ENCODE data around the gene RAB26. TPM values are rescaled to one million over a fixed set of nuclear protein-coding genes. Genes with fewer than 3 reads are reported as not detected.

The RAB26 gene
- total and polyA plus RNA-seq, 2 of the 13 experiments (the other 11 are each of a cell fraction or from before 2014, with no cell fraction given), result 0.86 to 3.6 TPM

GRCh38 chr16:2151188-2152091 is 3.0 kb downstream of the RAB26 start (continued):
- TF ChIP-seq NONO (IDR thresholded peaks at IDR 0.05) (no peak), NONO (CRISPR knock-in tag; conservative IDR thresholded peaks at IDR 0.05) (0 out of 2 replicates have a peak, but pooled peaks have one; percentile 27), SIN3A (IDR thresholded peaks at IDR 0.05; ENCODE audit: borderline replicate concordance, low read depth, low read length) (no peak), ZNF143 (CRISPR knock-in tag; IDR thresholded peaks at IDR 0.05) (peak; percentile 28; the same call in 1 of the 2 replicates), ZSCAN20 (CRISPR knock-in tag; IDR thresholded peaks at IDR 0.05; ENCODE audit: borderline replicate concordance) (no peak), RFXAP (CRISPR knock-in tag; IDR thresholded peaks at IDR 0.05; ENCODE audit: borderline replicate concordance) (0 out of 2 replicates have a peak, but pooled peaks have one; percentile 39), HOXA3 (CRISPR knock-in tag; IDR thresholded peaks at IDR 0.05) (peak; percentile 36; the same call in 1 of the 2 replicates), NKX3-1 (CRISPR knock-in tag; IDR thresholded peaks at IDR 0.05) (peak; percentile 51; the same call in 1 of the 2 replicates), ZNF501 (CRISPR knock-in tag; IDR thresholded peaks at IDR 0.05) (0 out of 2 replicates have a peak, but pooled peaks have one; percentile 40), ZFAT (CRISPR knock-in tag; conservative IDR thresholded peaks at IDR 0.05) (no peak), PHF5A (CRISPR knock-in tag; IDR thresholded peaks at IDR 0.05; ENCODE audit: low read depth, unreplicated experiment) (no peak), ZFY (CRISPR knock-in tag; IDR thresholded peaks at IDR 0.05) (0 out of 2 replicates have a peak, but pooled peaks have one; percentile 34), POLR2G (IDR thresholded peaks at IDR 0.05; ENCODE audit: low read depth, low read length) (peak; percentile 18), ZNF776 (CRISPR knock-in tag; IDR thresholded peaks at IDR 0.05) (no peak), MYC (CRISPR knock-in tag; IDR thresholded peaks at IDR 0.05; ENCODE audit: borderline replicate concordance) (0 out of 2 replicates have a peak, but pooled peaks have one; percentile 15)
- TF ChIP-seq, protein P1, sequence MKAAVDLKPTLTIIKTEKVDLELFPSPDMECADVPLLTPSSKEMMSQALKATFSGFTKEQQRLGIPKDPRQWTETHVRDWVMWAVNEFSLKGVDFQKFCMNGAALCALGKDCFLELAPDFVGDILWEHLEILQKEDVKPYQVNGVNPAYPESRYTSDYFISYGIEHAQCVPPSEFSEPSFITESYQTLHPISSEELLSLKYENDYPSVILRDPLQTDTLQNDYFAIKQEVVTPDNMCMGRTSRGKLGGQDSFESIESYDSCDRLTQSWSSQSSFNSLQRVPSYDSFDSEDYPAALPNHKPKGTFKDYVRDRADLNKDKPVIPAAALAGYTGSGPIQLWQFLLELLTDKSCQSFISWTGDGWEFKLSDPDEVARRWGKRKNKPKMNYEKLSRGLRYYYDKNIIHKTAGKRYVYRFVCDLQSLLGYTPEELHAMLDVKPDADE (CRISPR knock-in tag; IDR thresholded peaks at IDR 0.05), result no peak
- TF ChIP-seq, protein P2, sequence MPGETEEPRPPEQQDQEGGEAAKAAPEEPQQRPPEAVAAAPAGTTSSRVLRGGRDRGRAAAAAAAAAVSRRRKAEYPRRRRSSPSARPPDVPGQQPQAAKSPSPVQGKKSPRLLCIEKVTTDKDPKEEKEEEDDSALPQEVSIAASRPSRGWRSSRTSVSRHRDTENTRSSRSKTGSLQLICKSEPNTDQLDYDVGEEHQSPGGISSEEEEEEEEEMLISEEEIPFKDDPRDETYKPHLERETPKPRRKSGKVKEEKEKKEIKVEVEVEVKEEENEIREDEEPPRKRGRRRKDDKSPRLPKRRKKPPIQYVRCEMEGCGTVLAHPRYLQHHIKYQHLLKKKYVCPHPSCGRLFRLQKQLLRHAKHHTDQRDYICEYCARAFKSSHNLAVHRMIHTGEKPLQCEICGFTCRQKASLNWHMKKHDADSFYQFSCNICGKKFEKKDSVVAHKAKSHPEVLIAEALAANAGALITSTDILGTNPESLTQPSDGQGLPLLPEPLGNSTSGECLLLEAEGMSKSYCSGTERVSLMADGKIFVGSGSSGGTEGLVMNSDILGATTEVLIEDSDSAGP (CRISPR knock-in tag; IDR thresholded peaks at IDR 0.05; ENCODE audit: borderline replicate concordance), result no peak
- TF ChIP-seq, protein P3, sequence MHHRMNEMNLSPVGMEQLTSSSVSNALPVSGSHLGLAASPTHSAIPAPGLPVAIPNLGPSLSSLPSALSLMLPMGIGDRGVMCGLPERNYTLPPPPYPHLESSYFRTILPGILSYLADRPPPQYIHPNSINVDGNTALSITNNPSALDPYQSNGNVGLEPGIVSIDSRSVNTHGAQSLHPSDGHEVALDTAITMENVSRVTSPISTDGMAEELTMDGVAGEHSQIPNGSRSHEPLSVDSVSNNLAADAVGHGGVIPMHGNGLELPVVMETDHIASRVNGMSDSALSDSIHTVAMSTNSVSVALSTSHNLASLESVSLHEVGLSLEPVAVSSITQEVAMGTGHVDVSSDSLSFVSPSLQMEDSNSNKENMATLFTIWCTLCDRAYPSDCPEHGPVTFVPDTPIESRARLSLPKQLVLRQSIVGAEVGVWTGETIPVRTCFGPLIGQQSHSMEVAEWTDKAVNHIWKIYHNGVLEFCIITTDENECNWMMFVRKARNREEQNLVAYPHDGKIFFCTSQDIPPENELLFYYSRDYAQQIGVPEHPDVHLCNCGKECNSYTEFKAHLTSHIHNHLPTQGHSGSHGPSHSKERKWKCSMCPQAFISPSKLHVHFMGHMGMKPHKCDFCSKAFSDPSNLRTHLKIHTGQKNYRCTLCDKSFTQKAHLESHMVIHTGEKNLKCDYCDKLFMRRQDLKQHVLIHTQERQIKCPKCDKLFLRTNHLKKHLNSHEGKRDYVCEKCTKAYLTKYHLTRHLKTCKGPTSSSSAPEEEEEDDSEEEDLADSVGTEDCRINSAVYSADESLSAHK (CRISPR knock-in tag; IDR thresholded peaks at IDR 0.05; ENCODE audit: borderline replicate concordance), result no peak
- TF ChIP-seq, protein P4, sequence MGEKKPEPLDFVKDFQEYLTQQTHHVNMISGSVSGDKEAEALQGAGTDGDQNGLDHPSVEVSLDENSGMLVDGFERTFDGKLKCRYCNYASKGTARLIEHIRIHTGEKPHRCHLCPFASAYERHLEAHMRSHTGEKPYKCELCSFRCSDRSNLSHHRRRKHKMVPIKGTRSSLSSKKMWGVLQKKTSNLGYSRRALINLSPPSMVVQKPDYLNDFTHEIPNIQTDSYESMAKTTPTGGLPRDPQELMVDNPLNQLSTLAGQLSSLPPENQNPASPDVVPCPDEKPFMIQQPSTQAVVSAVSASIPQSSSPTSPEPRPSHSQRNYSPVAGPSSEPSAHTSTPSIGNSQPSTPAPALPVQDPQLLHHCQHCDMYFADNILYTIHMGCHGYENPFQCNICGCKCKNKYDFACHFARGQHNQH (CRISPR knock-in tag; IDR thresholded peaks at IDR 0.05), result no peak
- TF ChIP-seq, protein P5, sequence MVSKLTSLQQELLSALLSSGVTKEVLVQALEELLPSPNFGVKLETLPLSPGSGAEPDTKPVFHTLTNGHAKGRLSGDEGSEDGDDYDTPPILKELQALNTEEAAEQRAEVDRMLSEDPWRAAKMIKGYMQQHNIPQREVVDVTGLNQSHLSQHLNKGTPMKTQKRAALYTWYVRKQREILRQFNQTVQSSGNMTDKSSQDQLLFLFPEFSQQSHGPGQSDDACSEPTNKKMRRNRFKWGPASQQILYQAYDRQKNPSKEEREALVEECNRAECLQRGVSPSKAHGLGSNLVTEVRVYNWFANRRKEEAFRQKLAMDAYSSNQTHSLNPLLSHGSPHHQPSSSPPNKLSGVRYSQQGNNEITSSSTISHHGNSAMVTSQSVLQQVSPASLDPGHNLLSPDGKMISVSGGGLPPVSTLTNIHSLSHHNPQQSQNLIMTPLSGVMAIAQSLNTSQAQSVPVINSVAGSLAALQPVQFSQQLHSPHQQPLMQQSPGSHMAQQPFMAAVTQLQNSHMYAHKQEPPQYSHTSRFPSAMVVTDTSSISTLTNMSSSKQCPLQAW (CRISPR knock-in tag; IDR thresholded peaks at IDR 0.05), result 0 out of 2 replicates have a peak, but pooled peaks have one; percentile 19
